Liver (tissue), 3 donors: Measurements from ENCODE around the gene FKBP1C.

Source experiments
- EGR1 ChIP-seq, 2 donors: IDR thresholded peaks; 2 replicates each; pipeline ENCODE4 v1.6.1; 2016 to 2018; ENCODE audit warnings: antibody characterized with exemption in 2 of 2, low read depth in 2 of 2
- HNF4A ChIP-seq, 2 donors: conservative IDR thresholded peaks; 2 replicates each; pipeline ENCODE4 v1.6.1; 2016; ENCODE audit warnings: antibody characterized with exemption in 2 of 2, mild to moderate bottlenecking in 2 of 2
- HNF4G ChIP-seq: IDR thresholded peaks from 2 replicates; pipeline ENCODE4 v1.6.1; 2016; ENCODE audit warnings: antibody characterized with exemption
- JUND ChIP-seq, 2 donors: IDR thresholded peaks; 2 replicates each; pipeline ENCODE4 v1.6.1; 2016; ENCODE audit warnings: antibody characterized with exemption in 2 of 2
- RAD21 ChIP-seq, 2 donors: IDR thresholded peaks; 2 replicates each; pipeline ENCODE4 v1.6.1; 2016; ENCODE audit warnings: antibody characterized with exemption in 2 of 2, mild to moderate bottlenecking in 2 of 2
- RXRA ChIP-seq, 2 donors: IDR thresholded peaks; 2 replicates each; pipeline ENCODE4 v1.6.1; 2017 to 2018; ENCODE audit warnings: antibody characterized with exemption in 2 of 2, mild to moderate bottlenecking in 1 of 2
- SP1 ChIP-seq: IDR thresholded peaks from 2 replicates; pipeline ENCODE4 v1.6.1; 2018; ENCODE audit warnings: antibody characterized with exemption, mild to moderate bottlenecking
- TAF1 ChIP-seq: conservative IDR thresholded peaks from 2 replicates; pipeline ENCODE4 v1.6.1; 2016; ENCODE audit warnings: antibody characterized with exemption, mild to moderate bottlenecking
- YY1 ChIP-seq: IDR thresholded peaks from 2 replicates; pipeline ENCODE4 v1.6.1; 2016; ENCODE audit warnings: antibody characterized with exemption, mild to moderate bottlenecking
- TF ChIP-seq, protein P1 (sequence below): fragments of 150-350 bp; IDR thresholded peaks from 2 replicates; pipeline ENCODE4 v1.5.1; 2017; ENCODE audit warnings: improper control_type of control experiment, low read depth, low read length; ENCODE audit not compliant: missing input control
- TF ChIP-seq, protein P2 (sequence below): IDR thresholded peaks from 2 replicates; pipeline ENCODE4 v1.6.1; 2016; ENCODE audit warnings: antibody characterized with exemption, mild to moderate bottlenecking
- TF ChIP-seq, protein P3 (sequence below): IDR thresholded peaks from 2 replicates; pipeline ENCODE4 v1.6.1; 2016; ENCODE audit warnings: antibody characterized with exemption
- TF ChIP-seq, protein P4 (sequence below): IDR thresholded peaks from 2 replicates; pipeline ENCODE4 v1.6.1; 2016; ENCODE audit warnings: antibody characterized with exemption
- TF ChIP-seq, protein P5 (sequence below): IDR thresholded peaks from 2 replicates; pipeline ENCODE4 v1.6.1; 2016; ENCODE audit warnings: antibody characterized with exemption
- donor health status: healthy.
- donor health status: healthy.

DNA sequence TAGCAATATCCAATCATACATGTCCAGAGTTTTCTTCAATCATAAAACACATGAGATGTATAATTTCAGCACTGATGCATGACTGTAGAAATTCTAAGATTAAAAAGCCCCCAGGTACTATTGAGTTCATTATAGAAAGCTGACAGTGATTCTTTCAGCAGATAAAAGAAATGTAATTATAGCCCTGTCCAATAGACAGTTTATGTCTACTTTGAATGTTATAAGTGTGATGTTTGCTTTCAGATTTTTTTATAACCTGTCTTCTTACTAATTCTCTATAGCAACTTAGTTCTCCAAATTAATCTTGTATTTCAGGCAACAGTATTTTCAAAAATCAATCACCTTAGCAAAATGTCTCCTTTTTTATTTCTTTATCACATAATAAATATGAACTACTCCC is 13.5 kb upstream of the FKBP1C start:
- no peak for TF ChIP-seq YY1
- TF ChIP-seq, protein P1, sequence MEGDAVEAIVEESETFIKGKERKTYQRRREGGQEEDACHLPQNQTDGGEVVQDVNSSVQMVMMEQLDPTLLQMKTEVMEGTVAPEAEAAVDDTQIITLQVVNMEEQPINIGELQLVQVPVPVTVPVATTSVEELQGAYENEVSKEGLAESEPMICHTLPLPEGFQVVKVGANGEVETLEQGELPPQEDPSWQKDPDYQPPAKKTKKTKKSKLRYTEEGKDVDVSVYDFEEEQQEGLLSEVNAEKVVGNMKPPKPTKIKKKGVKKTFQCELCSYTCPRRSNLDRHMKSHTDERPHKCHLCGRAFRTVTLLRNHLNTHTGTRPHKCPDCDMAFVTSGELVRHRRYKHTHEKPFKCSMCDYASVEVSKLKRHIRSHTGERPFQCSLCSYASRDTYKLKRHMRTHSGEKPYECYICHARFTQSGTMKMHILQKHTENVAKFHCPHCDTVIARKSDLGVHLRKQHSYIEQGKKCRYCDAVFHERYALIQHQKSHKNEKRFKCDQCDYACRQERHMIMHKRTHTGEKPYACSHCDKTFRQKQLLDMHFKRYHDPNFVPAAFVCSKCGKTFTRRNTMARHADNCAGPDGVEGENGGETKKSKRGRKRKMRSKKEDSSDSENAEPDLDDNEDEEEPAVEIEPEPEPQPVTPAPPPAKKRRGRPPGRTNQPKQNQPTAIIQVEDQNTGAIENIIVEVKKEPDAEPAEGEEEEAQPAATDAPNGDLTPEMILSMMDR, result no peak
- TF ChIP-seq JUND (IDR thresholded peaks at IDR 0.05), result no peak
- TF ChIP-seq, protein P2, sequence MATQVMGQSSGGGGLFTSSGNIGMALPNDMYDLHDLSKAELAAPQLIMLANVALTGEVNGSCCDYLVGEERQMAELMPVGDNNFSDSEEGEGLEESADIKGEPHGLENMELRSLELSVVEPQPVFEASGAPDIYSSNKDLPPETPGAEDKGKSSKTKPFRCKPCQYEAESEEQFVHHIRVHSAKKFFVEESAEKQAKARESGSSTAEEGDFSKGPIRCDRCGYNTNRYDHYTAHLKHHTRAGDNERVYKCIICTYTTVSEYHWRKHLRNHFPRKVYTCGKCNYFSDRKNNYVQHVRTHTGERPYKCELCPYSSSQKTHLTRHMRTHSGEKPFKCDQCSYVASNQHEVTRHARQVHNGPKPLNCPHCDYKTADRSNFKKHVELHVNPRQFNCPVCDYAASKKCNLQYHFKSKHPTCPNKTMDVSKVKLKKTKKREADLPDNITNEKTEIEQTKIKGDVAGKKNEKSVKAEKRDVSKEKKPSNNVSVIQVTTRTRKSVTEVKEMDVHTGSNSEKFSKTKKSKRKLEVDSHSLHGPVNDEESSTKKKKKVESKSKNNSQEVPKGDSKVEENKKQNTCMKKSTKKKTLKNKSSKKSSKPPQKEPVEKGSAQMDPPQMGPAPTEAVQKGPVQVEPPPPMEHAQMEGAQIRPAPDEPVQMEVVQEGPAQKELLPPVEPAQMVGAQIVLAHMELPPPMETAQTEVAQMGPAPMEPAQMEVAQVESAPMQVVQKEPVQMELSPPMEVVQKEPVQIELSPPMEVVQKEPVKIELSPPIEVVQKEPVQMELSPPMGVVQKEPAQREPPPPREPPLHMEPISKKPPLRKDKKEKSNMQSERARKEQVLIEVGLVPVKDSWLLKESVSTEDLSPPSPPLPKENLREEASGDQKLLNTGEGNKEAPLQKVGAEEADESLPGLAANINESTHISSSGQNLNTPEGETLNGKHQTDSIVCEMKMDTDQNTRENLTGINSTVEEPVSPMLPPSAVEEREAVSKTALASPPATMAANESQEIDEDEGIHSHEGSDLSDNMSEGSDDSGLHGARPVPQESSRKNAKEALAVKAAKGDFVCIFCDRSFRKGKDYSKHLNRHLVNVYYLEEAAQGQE, result no peak
- TF ChIP-seq EGR1 (IDR thresholded peaks at IDR 0.05; ENCODE audit: low read depth in 2 of 2), result no peak
- TF ChIP-seq, protein P3, sequence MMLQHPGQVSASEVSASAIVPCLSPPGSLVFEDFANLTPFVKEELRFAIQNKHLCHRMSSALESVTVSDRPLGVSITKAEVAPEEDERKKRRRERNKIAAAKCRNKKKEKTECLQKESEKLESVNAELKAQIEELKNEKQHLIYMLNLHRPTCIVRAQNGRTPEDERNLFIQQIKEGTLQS, result no peak
- TF ChIP-seq RAD21 (IDR thresholded peaks at IDR 0.05), result no peak
- TF ChIP-seq SP1, result no peak
- TF ChIP-seq TAF1, result no peak
- no peak for TF ChIP-seq HNF4A (conservative IDR thresholded peaks at IDR 0.05)
- TF ChIP-seq, protein P4, sequence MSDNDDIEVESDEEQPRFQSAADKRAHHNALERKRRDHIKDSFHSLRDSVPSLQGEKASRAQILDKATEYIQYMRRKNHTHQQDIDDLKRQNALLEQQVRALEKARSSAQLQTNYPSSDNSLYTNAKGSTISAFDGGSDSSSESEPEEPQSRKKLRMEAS, result no peak
- TF ChIP-seq, protein P5, sequence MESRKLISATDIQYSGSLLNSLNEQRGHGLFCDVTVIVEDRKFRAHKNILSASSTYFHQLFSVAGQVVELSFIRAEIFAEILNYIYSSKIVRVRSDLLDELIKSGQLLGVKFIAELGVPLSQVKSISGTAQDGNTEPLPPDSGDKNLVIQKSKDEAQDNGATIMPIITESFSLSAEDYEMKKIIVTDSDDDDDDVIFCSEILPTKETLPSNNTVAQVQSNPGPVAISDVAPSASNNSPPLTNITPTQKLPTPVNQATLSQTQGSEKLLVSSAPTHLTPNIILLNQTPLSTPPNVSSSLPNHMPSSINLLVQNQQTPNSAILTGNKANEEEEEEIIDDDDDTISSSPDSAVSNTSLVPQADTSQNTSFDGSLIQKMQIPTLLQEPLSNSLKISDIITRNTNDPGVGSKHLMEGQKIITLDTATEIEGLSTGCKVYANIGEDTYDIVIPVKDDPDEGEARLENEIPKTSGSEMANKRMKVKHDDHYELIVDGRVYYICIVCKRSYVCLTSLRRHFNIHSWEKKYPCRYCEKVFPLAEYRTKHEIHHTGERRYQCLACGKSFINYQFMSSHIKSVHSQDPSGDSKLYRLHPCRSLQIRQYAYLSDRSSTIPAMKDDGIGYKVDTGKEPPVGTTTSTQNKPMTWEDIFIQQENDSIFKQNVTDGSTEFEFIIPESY, result no peak
- TF ChIP-seq RXRA (IDR thresholded peaks at IDR 0.05), result no peak
- no peak for TF ChIP-seq HNF4G
